HEK293 (cell line): ENCODE results near the gene XRCC6.

ENCODE experiments used
- CTCF ChIA-PET: fragments of 350-600 bp; formaldehyde crosslinking; extraction: SDS; loops from one replicate; lab custom pipeline; 2021; ENCODE audit warnings: antibody characterized with exemption; lab: Yijun Ruan, JAX
- POLR2A ChIA-PET: fragments of 300-600 bp; formaldehyde crosslinking; extraction: SDS; loops from one replicate; lab custom pipeline; 2020; ENCODE audit warnings: antibody characterized with exemption, inconsistent platforms; lab: Yijun Ruan, JAX
- H3K27ac ChIP-seq: fragments of 200-500 bp; sonication (Bioruptor generic); 2 replicates; pipeline ENCODE4 v1.5.1; 2014; ENCODE audit warnings: low read depth, low read length, control low read depth, inconsistent platforms; ENCODE audit errors: extremely low read depth
- H3K36me3 ChIP-seq, 2 experiments: fragments of 200-500 bp in 1 of 2; sonication (Bioruptor generic) in 1 of 2; 1 replicate in 1 of 2; 2 replicates in 1 of 2; pipeline ENCODE4 v1.5.1; 2014 to 2017; ENCODE audit warnings: inconsistent platforms in 2 of 2, low read length in 2 of 2; ENCODE audit not compliant: control insufficient read depth in 2 of 2, insufficient read depth in 1 of 2
- H3K4me1 ChIP-seq: fragments of 200-500 bp; sonication (Bioruptor generic); 2 replicates; pipeline ENCODE4 v1.5.1; 2014; ENCODE audit warnings: mild to moderate bottlenecking, low read length, inconsistent platforms; ENCODE audit not compliant: control insufficient read depth, insufficient read depth
- H3K4me3 ChIP-seq: 2 replicates; pipeline ENCODE4 v1.5.1; 2011; ENCODE audit warnings: low read depth, mild to moderate bottlenecking, control low read depth, low read length, moderate library complexity
- H3K9me3 ChIP-seq: fragments of 200-500 bp; sonication (Bioruptor generic); 2 replicates; pipeline ENCODE4 v1.5.1; 2014; ENCODE audit warnings: low read depth, low read length, inconsistent platforms; ENCODE audit not compliant: control insufficient read depth, insufficient read depth
- HOXA7 ChIP-seq: sonication (generic); formaldehyde crosslinking; IDR thresholded peaks from 2 replicates; pipeline ENCODE4 v1.8.1; 2022; ENCODE audit warnings: missing genetic modification reagents, borderline replicate concordance
- KLF1 ChIP-seq: fragments of 450-650 bp; formaldehyde crosslinking; IDR thresholded peaks from 2 replicates; pipeline ENCODE4 v1.5.1; 2016; ENCODE audit warnings: missing biosample characterization, missing genetic modification characterization
- RBAK ChIP-seq: fragments of 450-650 bp; formaldehyde crosslinking; IDR thresholded peaks from 2 replicates; pipeline ENCODE4 v1.5.1; 2016; ENCODE audit warnings: missing biosample characterization, missing genetic modification characterization
- ZIC2 ChIP-seq: fragments of 450-650 bp; formaldehyde crosslinking; IDR thresholded peaks from 2 replicates; pipeline ENCODE4 v1.5.1; 2016; ENCODE audit warnings: missing biosample characterization, missing genetic modification characterization
- ZNF140 ChIP-seq: fragments of 450-650 bp; formaldehyde crosslinking; IDR thresholded peaks from 2 replicates; pipeline ENCODE4 v1.5.1; 2016; ENCODE audit warnings: missing biosample characterization, missing genetic modification characterization
- ZNF223 ChIP-seq: fragments of 450-650 bp; formaldehyde crosslinking; IDR thresholded peaks from 2 replicates; pipeline ENCODE4 v1.5.1; 2016; ENCODE audit warnings: missing biosample characterization, missing genetic modification characterization
- ZNF366 ChIP-seq: fragments of 450-650 bp; formaldehyde crosslinking; conservative IDR thresholded peaks from 2 replicates; pipeline ENCODE4 v1.5.1; 2016; ENCODE audit warnings: missing biosample characterization, missing genetic modification characterization
- ZNF596 ChIP-seq: fragments of 450-650 bp; IDR thresholded peaks from 2 replicates; pipeline ENCODE4 v1.5.0; 2018; ENCODE audit warnings: missing biosample characterization, mild to moderate bottlenecking, missing genetic modification characterization, moderate library complexity
- ZNF660 ChIP-seq: fragments of 450-650 bp; IDR thresholded peaks from 2 replicates; pipeline ENCODE4 v1.5.1; 2018; ENCODE audit warnings: missing biosample characterization, mild to moderate bottlenecking, missing genetic modification characterization
- ZNF791 ChIP-seq: fragments of 450-650 bp; formaldehyde crosslinking; IDR thresholded peaks from 2 replicates; pipeline ENCODE4 v1.5.1; 2016; ENCODE audit warnings: missing biosample characterization, missing genetic modification characterization
- TF ChIP-seq, protein P1 (sequence below): fragments of 450-650 bp; formaldehyde crosslinking; IDR thresholded peaks from 2 replicates; pipeline ENCODE4 v1.5.1; 2017; ENCODE audit warnings: missing biosample characterization, missing genetic modification characterization
- TF ChIP-seq, protein P2 (sequence below): fragments of 450-650 bp; formaldehyde crosslinking; IDR thresholded peaks from 2 replicates; pipeline ENCODE4 v1.5.1; 2016; ENCODE audit warnings: missing biosample characterization, missing genetic modification characterization
- TF ChIP-seq, protein P3 (sequence below): fragments of 450-650 bp; formaldehyde crosslinking; IDR thresholded peaks from 2 replicates; pipeline ENCODE4 v1.5.1; 2016; ENCODE audit warnings: missing biosample characterization, missing genetic modification characterization
- TF ChIP-seq, protein P4 (sequence below): fragments of 450-650 bp; formaldehyde crosslinking; IDR thresholded peaks from 2 replicates; pipeline ENCODE4 v1.5.1; 2016; ENCODE audit warnings: missing biosample characterization, missing genetic modification characterization, low read depth

The XRCC6 gene

DNA sequence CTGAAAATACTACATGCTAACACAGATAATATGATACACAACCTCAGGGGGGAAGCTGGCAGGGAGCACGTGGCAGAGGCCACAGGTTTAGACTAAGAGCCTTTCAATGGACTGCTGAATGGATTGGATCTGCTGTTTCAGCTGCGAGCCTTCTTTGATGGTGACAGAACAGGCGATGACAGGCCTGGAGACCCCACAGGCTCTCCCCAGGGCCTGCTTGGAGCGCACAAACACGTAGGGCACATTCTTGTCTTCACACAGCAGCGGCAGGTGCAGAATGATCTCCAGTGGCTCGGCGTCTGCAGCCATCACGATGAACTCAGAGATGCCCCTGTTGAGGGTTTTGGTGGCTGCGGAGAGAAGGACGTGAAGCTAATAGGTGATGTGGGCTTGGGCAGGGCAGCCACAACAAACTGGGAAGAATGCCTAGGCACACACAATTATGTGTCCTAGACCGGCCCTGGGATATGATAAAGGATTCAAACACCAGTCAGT, 53.8 kb downstream of the XRCC6 start:
- no peak overlapping the region for H3K27ac ChIP-seq
- no peaks in the 10 kb centered on the region for H3K9me3 ChIP-seq
- TF ChIP-seq ZNF366: 0 out of 2 replicates have a peak, but pooled peaks have one; percentile 2
- no peak for TF ChIP-seq ZNF791 (tag by site-specific recombination)
- H3K4me3 ChIP-seq: no peak overlapping the region
- ChIA-PET POLR2A (no interaction called here), CTCF (interaction anchor here (1.5 to 2.7 kb wide), 3 partner anchors 8 to 23 kb away, joined by 3 to 10 read pairs (median 9); partner anchors contain the start of gene SNU13)
- 0 out of 2 replicates have a peak, but pooled peaks cover 2% of the 10 kb centered on the region for H3K4me1 ChIP-seq
- H3K36me3 ChIP-seq: peaks cover 54% of the 10 kb centered on the region in 2 experiments

DNA sequence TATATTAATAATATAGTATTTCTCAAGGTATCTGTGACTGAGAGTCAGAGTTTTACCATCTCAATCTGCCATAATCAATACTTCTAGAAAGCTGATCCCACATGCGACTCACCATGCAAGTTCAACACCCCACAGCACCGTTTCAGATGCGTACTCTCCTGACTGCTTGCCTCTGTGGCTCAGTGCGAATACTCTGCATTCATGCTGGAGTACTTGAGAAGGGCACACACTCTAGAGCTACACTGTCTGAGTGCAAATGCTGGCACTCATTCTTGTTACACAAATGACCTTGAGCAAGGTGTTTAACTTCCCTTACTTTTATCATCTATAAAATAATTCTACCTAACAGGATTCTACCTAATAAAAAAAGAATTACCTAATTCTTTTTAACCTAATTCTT, 55.0 kb downstream of the XRCC6 start:
- TF ChIP-seq KLF1: no peak
- TF ChIP-seq RBAK (tag by site-specific recombination): no peak
- TF ChIP-seq, protein P1, sequence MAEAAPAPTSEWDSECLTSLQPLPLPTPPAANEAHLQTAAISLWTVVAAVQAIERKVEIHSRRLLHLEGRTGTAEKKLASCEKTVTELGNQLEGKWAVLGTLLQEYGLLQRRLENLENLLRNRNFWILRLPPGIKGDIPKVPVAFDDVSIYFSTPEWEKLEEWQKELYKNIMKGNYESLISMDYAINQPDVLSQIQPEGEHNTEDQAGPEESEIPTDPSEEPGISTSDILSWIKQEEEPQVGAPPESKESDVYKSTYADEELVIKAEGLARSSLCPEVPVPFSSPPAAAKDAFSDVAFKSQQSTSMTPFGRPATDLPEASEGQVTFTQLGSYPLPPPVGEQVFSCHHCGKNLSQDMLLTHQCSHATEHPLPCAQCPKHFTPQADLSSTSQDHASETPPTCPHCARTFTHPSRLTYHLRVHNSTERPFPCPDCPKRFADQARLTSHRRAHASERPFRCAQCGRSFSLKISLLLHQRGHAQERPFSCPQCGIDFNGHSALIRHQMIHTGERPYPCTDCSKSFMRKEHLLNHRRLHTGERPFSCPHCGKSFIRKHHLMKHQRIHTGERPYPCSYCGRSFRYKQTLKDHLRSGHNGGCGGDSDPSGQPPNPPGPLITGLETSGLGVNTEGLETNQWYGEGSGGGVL: no peak
- no peak for TF ChIP-seq ZNF223 (tag by site-specific recombination)
- TF ChIP-seq, protein P2, sequence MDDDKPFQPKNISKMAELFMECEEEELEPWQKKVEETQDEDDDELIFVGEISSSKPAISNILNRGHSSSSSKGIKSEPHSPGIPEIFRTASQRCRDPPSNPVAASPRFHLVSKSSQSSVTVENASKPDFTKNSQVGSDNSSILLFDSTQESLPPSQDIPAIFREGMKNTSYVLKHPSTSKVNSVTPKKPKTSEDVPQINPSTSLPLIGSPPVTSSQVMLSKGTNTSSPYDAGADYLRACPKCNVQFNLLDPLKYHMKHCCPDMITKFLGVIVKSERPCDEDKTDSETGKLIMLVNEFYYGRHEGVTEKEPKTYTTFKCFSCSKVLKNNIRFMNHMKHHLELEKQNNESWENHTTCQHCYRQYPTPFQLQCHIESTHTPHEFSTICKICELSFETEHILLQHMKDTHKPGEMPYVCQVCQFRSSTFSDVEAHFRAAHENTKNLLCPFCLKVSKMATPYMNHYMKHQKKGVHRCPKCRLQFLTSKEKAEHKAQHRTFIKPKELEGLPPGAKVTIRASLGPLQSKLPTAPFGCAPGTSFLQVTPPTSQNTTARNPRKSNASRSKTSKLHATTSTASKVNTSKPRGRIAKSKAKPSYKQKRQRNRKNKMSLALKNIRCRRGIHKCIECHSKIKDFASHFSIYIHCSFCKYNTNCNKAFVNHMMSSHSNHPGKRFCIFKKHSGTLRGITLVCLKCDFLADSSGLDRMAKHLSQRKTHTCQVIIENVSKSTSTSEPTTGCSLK: no peak
- no peak for TF ChIP-seq ZNF660 (tag by site-specific recombination)
- TF ChIP-seq HOXA7: no peak
- TF ChIP-seq ZNF596 (tag by site-specific recombination): no peak
- TF ChIP-seq, protein P3, sequence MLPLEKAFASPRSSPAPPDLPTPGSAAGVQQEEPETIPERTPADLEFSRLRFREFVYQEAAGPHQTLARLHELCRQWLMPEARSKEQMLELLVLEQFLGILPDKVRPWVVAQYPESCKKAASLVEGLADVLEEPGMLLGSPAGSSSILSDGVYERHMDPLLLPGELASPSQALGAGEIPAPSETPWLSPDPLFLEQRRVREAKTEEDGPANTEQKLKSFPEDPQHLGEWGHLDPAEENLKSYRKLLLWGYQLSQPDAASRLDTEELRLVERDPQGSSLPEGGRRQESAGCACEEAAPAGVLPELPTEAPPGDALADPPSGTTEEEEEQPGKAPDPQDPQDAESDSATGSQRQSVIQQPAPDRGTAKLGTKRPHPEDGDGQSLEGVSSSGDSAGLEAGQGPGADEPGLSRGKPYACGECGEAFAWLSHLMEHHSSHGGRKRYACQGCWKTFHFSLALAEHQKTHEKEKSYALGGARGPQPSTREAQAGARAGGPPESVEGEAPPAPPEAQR (tag by site-specific recombination): no peak
- TF ChIP-seq, all 188 proteins: peak for 0
- CTCF ChIA-PET: interaction anchor here (1.0 to 1.5 kb wide), 2 partner anchors 9 to 102 kb away, joined by 3 to 10 read pairs; no protein-coding TSS in a partner anchor
- Histone ChIP-seq H3K27ac (no peak overlapping the region), H3K9me3 (no peaks in the 10 kb centered on the region), H3K36me3 (peaks cover 57 to 66% of the 10 kb centered on the region in 2 experiments), H3K4me1 (0 out of 2 replicates have a peak, but pooled peaks cover 3% of the 10 kb centered on the region), H3K4me3 (no peak overlapping the region)
- POLR2A ChIA-PET: no interaction called here

DNA sequence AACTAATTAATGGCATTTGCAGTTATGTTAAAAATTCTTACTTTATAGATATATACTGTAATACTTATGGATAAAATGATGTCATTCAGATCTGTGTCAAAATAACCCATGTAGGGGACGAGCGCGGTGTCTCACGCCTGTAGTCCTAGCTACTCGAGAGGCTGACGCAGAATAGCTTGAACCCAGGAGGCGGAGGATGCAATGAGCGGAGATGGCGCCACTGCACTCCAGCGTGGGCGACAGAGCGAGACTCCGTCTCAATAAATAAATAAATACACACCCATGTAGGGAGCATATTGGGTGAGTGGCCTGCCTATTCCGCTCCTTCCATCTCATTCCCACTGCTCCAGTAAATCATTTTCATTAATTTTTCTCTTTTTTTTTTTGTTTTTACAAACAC, 60.5 kb downstream of the XRCC6 start:
- CTCF ChIA-PET: interaction anchor here (6.5 kb wide), 1 partner anchor 15 kb away, joined by 43 read pairs; no protein-coding TSS in a partner anchor
- H3K4me1 ChIP-seq: peaks cover 4% of the 10 kb centered on the region; the same call in 1 of the 2 replicates
- peak overlapping the region; percentile 81 for H3K4me3 ChIP-seq
- H3K27ac ChIP-seq: no peak overlapping the region
- no peaks in the 10 kb centered on the region for H3K9me3 ChIP-seq
- peaks cover 40 to 45% of the 10 kb centered on the region in 2 experiments for H3K36me3 ChIP-seq
- TF ChIP-seq ZNF140 (tag by site-specific recombination) (peak; percentile 50; the same call in 1 of the 2 replicates), ZIC2 (tag by site-specific recombination) (no peak)
- TF ChIP-seq, protein P4, sequence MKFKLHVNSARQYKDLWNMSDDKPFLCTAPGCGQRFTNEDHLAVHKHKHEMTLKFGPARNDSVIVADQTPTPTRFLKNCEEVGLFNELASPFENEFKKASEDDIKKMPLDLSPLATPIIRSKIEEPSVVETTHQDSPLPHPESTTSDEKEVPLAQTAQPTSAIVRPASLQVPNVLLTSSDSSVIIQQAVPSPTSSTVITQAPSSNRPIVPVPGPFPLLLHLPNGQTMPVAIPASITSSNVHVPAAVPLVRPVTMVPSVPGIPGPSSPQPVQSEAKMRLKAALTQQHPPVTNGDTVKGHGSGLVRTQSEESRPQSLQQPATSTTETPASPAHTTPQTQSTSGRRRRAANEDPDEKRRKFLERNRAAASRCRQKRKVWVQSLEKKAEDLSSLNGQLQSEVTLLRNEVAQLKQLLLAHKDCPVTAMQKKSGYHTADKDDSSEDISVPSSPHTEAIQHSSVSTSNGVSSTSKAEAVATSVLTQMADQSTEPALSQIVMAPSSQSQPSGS (tag by site-specific recombination): peak; percentile 60; the same call in 1 of the 2 replicates
- POLR2A ChIA-PET: interaction anchor here (1.5 kb wide), 1 partner anchor 15 kb away, joined by 14 read pairs; no protein-coding TSS in a partner anchor
